ENCODE results near the gene MICAL3. TPM values are rescaled to one million over a fixed set of nuclear protein-coding genes. Genes with fewer than 3 reads are reported as not detected.
A peak's percentile ranks its signal among the peaks of the same experiment; 100 is the strongest.

MICAL3 gene
- total RNA-seq, 4 donors from 2014 or later, result 45.2 to 56.3 (median 46.3) TPM

DNA sequence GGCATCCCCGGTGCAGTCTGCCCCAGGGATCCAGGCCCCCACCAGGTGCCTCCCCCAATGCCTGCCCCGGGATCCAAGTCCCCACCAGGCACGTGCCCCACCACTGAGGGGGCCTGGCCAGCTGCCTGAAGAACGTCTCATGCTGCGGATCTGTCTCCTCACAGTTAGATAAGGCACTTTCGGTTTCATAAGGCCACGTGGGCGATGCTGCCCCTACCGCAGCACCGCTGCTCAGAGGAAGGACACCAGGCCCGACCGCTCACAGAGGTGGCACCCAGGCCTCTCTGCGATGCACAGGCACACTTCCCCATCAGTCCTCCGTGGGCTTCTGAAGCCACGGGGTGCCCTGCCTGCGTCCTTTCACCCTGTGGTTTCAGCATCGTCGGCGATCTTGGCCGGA, 182.0 kb downstream of the MICAL3 start:
- Histone ChIP-seq H3K4me1 (peaks cover 0 to 57% (median 17%) of the 10 kb centered on the region in 4 donors), H3K27me3 (no peaks in the 10 kb centered on the region), H3K27ac (peak overlapping the region in 3 of 4 donors; percentile 57 to 79 (median 75)), H3K9me3 (no peaks in the 10 kb centered on the region), H3K4me3 (peak overlapping the region in 2 of 4 donors; percentile 0 to 13), H3K36me3 (peaks cover 0 to 57% (median 0%) of the 10 kb centered on the region in 3 donors)
- 64 to 84% methylated on average over 18 to 20 of the region's 20 CpGs for WGBS, 2 donors
- no peak for DNase-seq (ENCODE audit: low spot score in 2 of 2)
- TF ChIP-seq, protein P1, sequence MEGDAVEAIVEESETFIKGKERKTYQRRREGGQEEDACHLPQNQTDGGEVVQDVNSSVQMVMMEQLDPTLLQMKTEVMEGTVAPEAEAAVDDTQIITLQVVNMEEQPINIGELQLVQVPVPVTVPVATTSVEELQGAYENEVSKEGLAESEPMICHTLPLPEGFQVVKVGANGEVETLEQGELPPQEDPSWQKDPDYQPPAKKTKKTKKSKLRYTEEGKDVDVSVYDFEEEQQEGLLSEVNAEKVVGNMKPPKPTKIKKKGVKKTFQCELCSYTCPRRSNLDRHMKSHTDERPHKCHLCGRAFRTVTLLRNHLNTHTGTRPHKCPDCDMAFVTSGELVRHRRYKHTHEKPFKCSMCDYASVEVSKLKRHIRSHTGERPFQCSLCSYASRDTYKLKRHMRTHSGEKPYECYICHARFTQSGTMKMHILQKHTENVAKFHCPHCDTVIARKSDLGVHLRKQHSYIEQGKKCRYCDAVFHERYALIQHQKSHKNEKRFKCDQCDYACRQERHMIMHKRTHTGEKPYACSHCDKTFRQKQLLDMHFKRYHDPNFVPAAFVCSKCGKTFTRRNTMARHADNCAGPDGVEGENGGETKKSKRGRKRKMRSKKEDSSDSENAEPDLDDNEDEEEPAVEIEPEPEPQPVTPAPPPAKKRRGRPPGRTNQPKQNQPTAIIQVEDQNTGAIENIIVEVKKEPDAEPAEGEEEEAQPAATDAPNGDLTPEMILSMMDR (IDR thresholded peaks at IDR 0.05), result no peak
- TF ChIP-seq EP300 (IDR thresholded peaks at IDR 0.05) (no peak), POLR2A (IDR thresholded peaks at IDR 0.05) (no peak)

DNA sequence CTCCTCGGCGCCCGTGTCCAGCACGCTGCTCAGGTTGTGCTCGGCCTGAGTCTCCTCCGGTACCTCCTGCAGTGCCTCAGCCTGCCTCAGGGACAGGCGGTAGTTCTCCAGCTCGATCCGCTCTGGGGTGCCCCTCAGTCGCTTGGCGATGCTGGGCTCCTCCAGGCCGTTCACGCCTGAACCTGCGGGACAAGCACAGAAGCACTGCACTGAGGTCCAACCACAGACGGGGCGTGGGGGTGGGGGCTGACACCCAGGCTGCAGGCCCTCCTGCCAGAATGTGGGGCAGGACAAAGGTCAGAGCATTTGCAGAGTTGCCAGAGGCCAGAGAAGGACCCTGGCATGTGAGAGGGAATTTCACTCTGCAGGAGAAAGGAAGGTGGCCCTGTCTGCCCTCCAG, 182.5 kb downstream of the MICAL3 start:
- H3K4me3 ChIP-seq, result peak overlapping the region in 1 of 4 donors; percentile 0
- no peaks in the 10 kb centered on the region for H3K27me3 ChIP-seq
- 68 to 78% methylated on average over 11 to 16 of the region's 16 CpGs for WGBS, 2 donors
- H3K9me3 ChIP-seq, result no peaks in the 10 kb centered on the region
- H3K27ac ChIP-seq, result peak overlapping the region in 3 of 4 donors; percentile 57 to 79 (median 75)
- H3K36me3 ChIP-seq, result peaks cover 0 to 60% (median 0%) of the 10 kb centered on the region in 3 donors
- TF ChIP-seq, protein P1 (IDR thresholded peaks at IDR 0.05), result no peak
- TF ChIP-seq POLR2A (IDR thresholded peaks at IDR 0.05) (no peak), EP300 (IDR thresholded peaks at IDR 0.05) (no peak)
- DNase-seq (ENCODE audit: low spot score in 2 of 2), result no peak
- H3K4me1 ChIP-seq, result peaks cover 0 to 57% (median 15%) of the 10 kb centered on the region in 4 donors

GRCh38 chr22:17838180-17838865, 186.0 kb downstream of the MICAL3 start:
- no peak overlapping the region for H3K4me3 ChIP-seq
- H3K36me3 ChIP-seq, result peaks cover 0 to 66% (median 0%) of the 10 kb centered on the region in 3 donors
- TF ChIP-seq, protein P1 (IDR thresholded peaks at IDR 0.05), result no peak
- TF ChIP-seq EP300 (IDR thresholded peaks at IDR 0.05) (no peak), POLR2A (IDR thresholded peaks at IDR 0.05) (no peak)
- DNase-seq (ENCODE audit: low spot score in 2 of 2), result no peak
- no peaks in the 10 kb centered on the region for H3K27me3 ChIP-seq
- WGBS, 2 donors, result 78 to 84% methylated on average over 13 of the region's 13 CpGs
- H3K27ac ChIP-seq, result peak overlapping the region in 3 of 4 donors; percentile 6 to 90 (median 57)
- H3K4me1 ChIP-seq, result peaks cover 0 to 56% (median 10%) of the 10 kb centered on the region in 4 donors
- H3K9me3 ChIP-seq, result no peaks in the 10 kb centered on the region

GRCh38 chr22:17836992-17837742, 187.2 kb downstream of the MICAL3 start:
- no peak for DNase-seq (ENCODE audit: low spot score in 2 of 2)
- H3K36me3 ChIP-seq, result peaks cover 0 to 60% (median 0%) of the 10 kb centered on the region in 3 donors
- no peak overlapping the region for H3K4me3 ChIP-seq
- no peaks in the 10 kb centered on the region for H3K9me3 ChIP-seq
- TF ChIP-seq POLR2A (IDR thresholded peaks at IDR 0.05) (no peak), EP300 (IDR thresholded peaks at IDR 0.05) (peak in 1 of 2 donors; percentile 28)
- 50 to 58% methylated on average over 14 of the region's 14 CpGs for WGBS, 2 donors
- peak overlapping the region; percentile 37 to 90 (median 52) for H3K27ac ChIP-seq
- peaks cover 0 to 64% (median 20%) of the 10 kb centered on the region in 4 donors for H3K4me1 ChIP-seq
- no peaks in the 10 kb centered on the region for H3K27me3 ChIP-seq

GRCh38 chr22:17835256-17835655, 189.1 kb downstream of the MICAL3 start:
- DNase-seq (ENCODE audit: low spot score in 2 of 2), result no peak
- Histone ChIP-seq H3K9me3 (no peaks in the 10 kb centered on the region), H3K36me3 (peaks cover 0 to 49% (median 0%) of the 10 kb centered on the region in 3 donors), H3K4me1 (peaks cover 0 to 75% (median 36%) of the 10 kb centered on the region in 4 donors), H3K27ac (peak overlapping the region in 1 of 4 donors; percentile 90), H3K27me3 (no peaks in the 10 kb centered on the region), H3K4me3 (no peak overlapping the region)
- WGBS, 2 donors, result 82 to 95% methylated on average over 6 of the region's 6 CpGs
- no peak for TF ChIP-seq POLR2A (IDR thresholded peaks at IDR 0.05)
- TF ChIP-seq EP300 (IDR thresholded peaks at IDR 0.05), result no peak
- TF ChIP-seq, protein P1 (IDR thresholded peaks at IDR 0.05), result no peak

All from tibial nerve (tissue), 4 donors.